ENCODE results near the gene ACTRT3. TPM values are rescaled to one million over a fixed set of nuclear protein-coding genes. Genes with fewer than 3 reads are reported as not detected.

Gene ACTRT3
- total and polyA plus RNA-seq, 2 of the 13 experiments (the other 11 are each of a cell fraction or from before 2014, with no cell fraction given): 0.42 to 0.97 TPM

DNA sequence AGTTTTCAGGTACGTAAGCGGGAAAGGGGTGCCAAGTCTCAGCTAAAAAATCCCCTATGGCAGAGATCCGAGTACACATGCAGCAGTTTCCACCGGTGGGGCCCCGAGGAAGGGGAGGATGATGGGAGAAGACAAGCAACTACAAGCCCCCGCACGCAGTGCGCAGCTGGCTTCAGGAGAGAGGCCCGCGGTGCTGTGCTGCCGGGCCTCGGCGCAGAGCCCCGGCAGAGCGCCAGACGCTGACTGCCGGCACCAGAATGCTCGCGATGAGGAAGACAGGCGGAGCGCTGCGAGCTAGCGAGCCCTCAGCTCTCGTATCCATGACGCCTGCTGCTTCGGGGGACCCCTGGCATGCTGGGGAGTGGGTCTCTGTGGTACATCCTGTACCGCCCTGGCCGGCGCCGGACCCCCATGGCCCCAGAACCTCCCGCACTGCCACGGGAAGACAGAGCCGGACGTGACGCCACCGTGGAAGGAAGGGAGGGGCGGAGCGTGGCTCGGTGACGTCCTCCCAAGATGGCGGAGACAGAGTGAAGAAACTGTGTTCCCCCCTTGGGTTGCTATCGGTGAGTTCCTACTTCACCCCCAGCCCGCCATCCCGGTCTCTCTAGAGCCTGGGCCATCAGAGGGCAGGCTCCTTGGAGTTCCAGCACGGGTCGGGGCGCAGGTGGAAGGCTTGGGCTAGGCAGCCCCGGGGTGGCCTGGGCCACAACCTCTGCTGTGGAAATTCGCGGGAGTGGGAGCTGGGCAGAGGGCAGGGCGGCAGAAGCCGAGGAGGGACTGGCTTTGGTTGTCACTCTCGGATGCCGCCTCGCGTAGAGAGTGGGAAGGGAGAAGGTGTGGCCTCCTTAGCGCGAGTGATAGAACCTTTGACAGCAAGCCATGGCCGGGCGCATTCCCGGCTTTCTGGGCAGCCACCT is 3.8 kb upstream of the ACTRT3 start, which contains the start of gene MYNN (continued):
- TF ChIP-seq, protein P1, sequence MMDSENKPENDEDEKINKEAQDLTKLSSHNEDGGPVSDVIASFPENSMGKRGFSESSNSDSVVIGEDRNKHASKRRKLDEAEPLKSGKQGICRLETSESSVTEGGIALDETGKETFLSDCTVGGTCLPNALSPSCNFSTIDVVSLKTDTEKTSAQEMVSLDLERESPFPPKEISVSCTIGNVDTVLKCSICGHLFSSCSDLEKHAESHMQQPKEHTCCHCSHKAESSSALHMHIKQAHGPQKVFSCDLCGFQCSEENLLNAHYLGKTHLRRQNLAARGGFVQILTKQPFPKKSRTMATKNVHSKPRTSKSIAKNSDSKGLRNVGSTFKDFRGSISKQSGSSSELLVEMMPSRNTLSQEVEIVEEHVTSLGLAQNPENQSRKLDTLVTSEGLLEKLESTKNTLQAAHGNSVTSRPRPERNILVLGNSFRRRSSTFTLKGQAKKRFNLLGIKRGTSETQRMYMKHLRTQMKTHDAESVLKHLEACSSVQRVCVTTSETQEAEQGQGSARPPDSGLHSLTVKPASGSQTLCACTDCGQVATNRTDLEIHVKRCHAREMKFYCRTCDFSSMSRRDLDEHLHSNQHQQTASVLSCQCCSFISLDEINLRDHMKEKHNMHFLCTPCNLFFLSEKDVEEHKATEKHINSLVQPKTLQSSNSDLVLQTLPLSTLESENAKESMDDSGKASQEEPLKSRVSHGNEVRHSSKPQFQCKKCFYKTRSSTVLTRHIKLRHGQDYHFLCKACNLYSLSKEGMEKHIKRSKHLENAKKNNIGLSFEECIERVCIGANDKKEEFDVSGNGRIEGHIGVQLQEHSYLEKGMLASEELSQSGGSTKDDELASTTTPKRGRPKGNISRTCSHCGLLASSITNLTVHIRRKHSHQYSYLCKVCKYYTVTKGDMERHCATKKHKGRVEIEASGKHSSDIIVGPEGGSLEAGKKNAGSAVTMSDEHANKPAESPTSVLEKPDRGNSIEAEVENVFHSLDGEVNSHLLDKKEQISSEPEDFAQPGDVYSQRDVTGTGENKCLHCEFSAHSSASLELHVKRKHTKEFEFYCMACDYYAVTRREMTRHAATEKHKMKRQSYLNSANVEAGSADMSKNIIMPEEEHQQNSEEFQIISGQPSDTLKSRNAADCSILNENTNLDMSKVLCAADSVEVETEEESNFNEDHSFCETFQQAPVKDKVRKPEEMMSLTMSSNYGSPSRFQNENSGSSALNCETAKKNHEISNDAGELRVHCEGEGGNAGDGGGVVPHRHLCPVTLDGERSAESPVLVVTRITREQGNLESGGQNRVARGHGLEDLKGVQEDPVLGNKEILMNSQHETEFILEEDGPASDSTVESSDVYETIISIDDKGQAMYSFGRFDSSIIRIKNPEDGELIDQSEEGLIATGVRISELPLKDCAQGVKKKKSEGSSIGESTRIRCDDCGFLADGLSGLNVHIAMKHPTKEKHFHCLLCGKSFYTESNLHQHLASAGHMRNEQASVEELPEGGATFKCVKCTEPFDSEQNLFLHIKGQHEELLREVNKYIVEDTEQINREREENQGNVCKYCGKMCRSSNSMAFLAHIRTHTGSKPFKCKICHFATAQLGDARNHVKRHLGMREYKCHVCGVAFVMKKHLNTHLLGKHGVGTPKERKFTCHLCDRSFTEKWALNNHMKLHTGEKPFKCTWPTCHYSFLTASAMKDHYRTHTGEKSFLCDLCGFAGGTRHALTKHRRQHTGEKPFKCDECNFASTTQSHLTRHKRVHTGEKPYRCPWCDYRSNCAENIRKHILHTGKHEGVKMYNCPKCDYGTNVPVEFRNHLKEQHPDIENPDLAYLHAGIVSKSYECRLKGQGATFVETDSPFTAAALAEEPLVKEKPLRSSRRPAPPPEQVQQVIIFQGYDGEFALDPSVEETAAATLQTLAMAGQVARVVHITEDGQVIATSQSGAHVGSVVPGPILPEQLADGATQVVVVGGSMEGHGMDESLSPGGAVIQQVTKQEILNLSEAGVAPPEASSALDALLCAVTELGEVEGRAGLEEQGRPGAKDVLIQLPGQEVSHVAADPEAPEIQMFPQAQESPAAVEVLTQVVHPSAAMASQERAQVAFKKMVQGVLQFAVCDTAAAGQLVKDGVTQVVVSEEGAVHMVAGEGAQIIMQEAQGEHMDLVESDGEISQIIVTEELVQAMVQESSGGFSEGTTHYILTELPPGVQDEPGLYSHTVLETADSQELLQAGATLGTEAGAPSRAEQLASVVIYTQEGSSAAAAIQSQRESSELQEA (CRISPR knock-in tag; IDR thresholded peaks at IDR 0.05; ENCODE audit: not compliant biosample characterization): peak; percentile 77
- TF ChIP-seq, protein P2, sequence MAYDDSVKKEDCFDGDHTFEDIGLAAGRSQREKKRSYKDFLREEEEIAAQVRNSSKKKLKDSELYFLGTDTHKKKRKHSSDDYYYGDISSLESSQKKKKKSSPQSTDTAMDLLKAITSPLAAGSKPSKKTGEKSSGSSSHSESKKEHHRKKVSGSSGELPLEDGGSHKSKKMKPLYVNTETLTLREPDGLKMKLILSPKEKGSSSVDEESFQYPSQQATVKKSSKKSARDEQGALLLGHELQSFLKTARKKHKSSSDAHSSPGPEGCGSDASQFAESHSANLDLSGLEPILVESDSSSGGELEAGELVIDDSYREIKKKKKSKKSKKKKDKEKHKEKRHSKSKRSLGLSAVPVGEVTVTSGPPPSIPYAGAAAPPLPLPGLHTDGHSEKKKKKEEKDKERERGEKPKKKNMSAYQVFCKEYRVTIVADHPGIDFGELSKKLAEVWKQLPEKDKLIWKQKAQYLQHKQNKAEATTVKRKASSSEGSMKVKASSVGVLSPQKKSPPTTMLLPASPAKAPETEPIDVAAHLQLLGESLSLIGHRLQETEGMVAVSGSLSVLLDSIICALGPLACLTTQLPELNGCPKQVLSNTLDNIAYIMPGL (CRISPR knock-in tag; IDR thresholded peaks at IDR 0.05; ENCODE audit: borderline replicate concordance in 1 of 2, low read depth in 1 of 2): peak; percentile 89 to 97
- TF ChIP-seq, protein P3, sequence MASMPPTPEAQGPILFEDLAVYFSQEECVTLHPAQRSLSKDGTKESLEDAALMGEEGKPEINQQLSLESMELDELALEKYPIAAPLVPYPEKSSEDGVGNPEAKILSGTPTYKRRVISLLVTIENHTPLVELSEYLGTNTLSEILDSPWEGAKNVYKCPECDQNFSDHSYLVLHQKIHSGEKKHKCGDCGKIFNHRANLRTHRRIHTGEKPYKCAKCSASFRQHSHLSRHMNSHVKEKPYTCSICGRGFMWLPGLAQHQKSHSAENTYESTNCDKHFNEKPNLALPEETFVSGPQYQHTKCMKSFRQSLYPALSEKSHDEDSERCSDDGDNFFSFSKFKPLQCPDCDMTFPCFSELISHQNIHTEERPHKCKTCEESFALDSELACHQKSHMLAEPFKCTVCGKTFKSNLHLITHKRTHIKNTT (CRISPR knock-in tag; IDR thresholded peaks at IDR 0.05): no peak
- TF ChIP-seq MZF1 (CRISPR knock-in tag; IDR thresholded peaks at IDR 0.05; ENCODE audit: borderline replicate concordance) (0 out of 2 replicates have a peak, but pooled peaks have one; percentile 16), MIER2 (CRISPR knock-in tag; IDR thresholded peaks at IDR 0.05) (peak; percentile 38; the same call in 1 of the 2 replicates), TEAD2 (CRISPR knock-in tag; IDR thresholded peaks at IDR 0.05) (no peak), TAF1 (CRISPR knock-in tag; IDR thresholded peaks at IDR 0.05) (peak; percentile 88), KAT8 (CRISPR knock-in tag; IDR thresholded peaks at IDR 0.05) (peak; percentile 92), MEIS1 (CRISPR knock-in tag; IDR thresholded peaks at IDR 0.05; ENCODE audit: borderline replicate concordance) (no peak; the same call in 1 of the 2 replicates)
- TF ChIP-seq, protein P4, sequence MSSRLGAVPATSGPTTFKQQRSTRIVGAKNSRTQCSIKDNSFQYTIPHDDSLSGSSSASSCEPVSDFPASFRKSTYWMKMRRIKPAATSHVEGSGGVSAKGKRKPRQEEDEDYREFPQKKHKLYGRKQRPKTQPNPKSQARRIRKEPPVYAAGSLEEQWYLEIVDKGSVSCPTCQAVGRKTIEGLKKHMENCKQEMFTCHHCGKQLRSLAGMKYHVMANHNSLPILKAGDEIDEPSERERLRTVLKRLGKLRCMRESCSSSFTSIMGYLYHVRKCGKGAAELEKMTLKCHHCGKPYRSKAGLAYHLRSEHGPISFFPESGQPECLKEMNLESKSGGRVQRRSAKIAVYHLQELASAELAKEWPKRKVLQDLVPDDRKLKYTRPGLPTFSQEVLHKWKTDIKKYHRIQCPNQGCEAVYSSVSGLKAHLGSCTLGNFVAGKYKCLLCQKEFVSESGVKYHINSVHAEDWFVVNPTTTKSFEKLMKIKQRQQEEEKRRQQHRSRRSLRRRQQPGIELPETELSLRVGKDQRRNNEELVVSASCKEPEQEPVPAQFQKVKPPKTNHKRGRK (CRISPR knock-in tag; IDR thresholded peaks at IDR 0.05): no peak
- TF ChIP-seq, protein P5, sequence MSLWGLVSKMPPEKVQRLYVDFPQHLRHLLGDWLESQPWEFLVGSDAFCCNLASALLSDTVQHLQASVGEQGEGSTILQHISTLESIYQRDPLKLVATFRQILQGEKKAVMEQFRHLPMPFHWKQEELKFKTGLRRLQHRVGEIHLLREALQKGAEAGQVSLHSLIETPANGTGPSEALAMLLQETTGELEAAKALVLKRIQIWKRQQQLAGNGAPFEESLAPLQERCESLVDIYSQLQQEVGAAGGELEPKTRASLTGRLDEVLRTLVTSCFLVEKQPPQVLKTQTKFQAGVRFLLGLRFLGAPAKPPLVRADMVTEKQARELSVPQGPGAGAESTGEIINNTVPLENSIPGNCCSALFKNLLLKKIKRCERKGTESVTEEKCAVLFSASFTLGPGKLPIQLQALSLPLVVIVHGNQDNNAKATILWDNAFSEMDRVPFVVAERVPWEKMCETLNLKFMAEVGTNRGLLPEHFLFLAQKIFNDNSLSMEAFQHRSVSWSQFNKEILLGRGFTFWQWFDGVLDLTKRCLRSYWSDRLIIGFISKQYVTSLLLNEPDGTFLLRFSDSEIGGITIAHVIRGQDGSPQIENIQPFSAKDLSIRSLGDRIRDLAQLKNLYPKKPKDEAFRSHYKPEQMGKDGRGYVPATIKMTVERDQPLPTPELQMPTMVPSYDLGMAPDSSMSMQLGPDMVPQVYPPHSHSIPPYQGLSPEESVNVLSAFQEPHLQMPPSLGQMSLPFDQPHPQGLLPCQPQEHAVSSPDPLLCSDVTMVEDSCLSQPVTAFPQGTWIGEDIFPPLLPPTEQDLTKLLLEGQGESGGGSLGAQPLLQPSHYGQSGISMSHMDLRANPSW (CRISPR knock-in tag; IDR thresholded peaks at IDR 0.05; ENCODE audit: borderline replicate concordance): no peak
